GM19193 (cell line): Measurements from ENCODE around the gene MIER2.

Experiments
- POLR2A ChIP-seq: IDR thresholded peaks from 4 replicates; pipeline ENCODE4 v1.6.1; 2011; ENCODE audit not compliant: insufficient read depth, insufficient read length; ENCODE audit errors: extremely low read depth

MIER2 gene

GRCh38 chr19:344625-345319 is at the start of gene MIER2:
TSS of gene MIER2 (minus strand) at chr19:344796. CDS start at chr19:344782, 14 bp downstream.
- TF ChIP-seq POLR2A = peak; percentile 46

GRCh38 chr19:392375-392970 is 47.9 kb upstream of the MIER2 start:
- TF ChIP-seq POLR2A = no peak

- no peak for TF ChIP-seq POLR2A
These were observed 47.3 kb upstream of the MIER2 start for GRCh38 chr19:391726-392374.

GRCh38 chr19:391207-391557 is 46.6 kb upstream of the MIER2 start:
- TF ChIP-seq POLR2A = no peak

- no peak for TF ChIP-seq POLR2A
These were observed 46.0 kb upstream of the MIER2 start for GRCh38 chr19:390386-391206.

- TF ChIP-seq POLR2A = no peak
These were observed 45.3 kb upstream of the MIER2 start for GRCh38 chr19:389935-390289.

GRCh38 chr19:389255-389934 is 44.8 kb upstream of the MIER2 start:
- no peak for TF ChIP-seq POLR2A

GRCh38 chr19:388691-389090 is 44.1 kb upstream of the MIER2 start:
- no peak for TF ChIP-seq POLR2A

- no peak for TF ChIP-seq POLR2A
These were observed 43.2 kb upstream of the MIER2 start for GRCh38 chr19:387777-388176.

GRCh38 chr19:384799-385169 is 40.2 kb upstream of the MIER2 start:
- TF ChIP-seq POLR2A = no peak

GRCh38 chr19:383922-384798 is 39.6 kb upstream of the MIER2 start:
- no peak for TF ChIP-seq POLR2A

- TF ChIP-seq POLR2A = no peak
These were observed 38.4 kb upstream of the MIER2 start for GRCh38 chr19:383040-383439.

GRCh38 chr19:379796-380195 is 35.2 kb upstream of the MIER2 start:
- no peak for TF ChIP-seq POLR2A

GRCh38 chr19:378706-379105 is 34.1 kb upstream of the MIER2 start:
- no peak for TF ChIP-seq POLR2A
